GM12878 (cell line): ENCODE measurements around the gene NMD3. TPM values are rescaled to one million over a fixed set of nuclear protein-coding genes. Genes with fewer than 3 reads are reported as not detected.

ENCODE experiments used
- ATAC-seq: fragments of 200-7000 bp; cut with Tn5 transposase; 3 replicates; pipeline ENCODE4 v1.9.1; 2020; ENCODE audit warnings: mild to moderate bottlenecking, moderate library complexity
- BruUV-seq: library from RNA; stranded (reverse); fragments of 400-500 nt; replicated peaks from 2 replicates; lab custom pipeline; 2021; lab: Mats Ljungman, UMichigan
- CTCF ChIA-PET: fragments of 300-600 bp; sonication (Branson Sonifier 250); formaldehyde crosslinking; extraction: SDS; loops from one replicate; lab custom pipeline; 2021; ENCODE audit warnings: inconsistent platforms; lab: Yijun Ruan, JAX
- POLR2A ChIA-PET: fragments of 350-600 bp; formaldehyde crosslinking; extraction: SDS; loops from one replicate; lab custom pipeline; 2021; ENCODE audit warnings: inconsistent platforms; lab: Charles Lee
- RAD21 ChIA-PET: fragments of 300-600 bp; sonication (Branson Sonifier 250); formaldehyde crosslinking; loops from one replicate; lab custom pipeline; 2023; ENCODE audit warnings: antibody characterized with exemption; ENCODE audit not compliant: unreplicated experiment; lab: Charles Lee
- SMC1A ChIA-PET: fragments of 300-600 bp; sonication (Branson Sonifier 250); formaldehyde crosslinking; loops from one replicate; lab custom pipeline; 2023; ENCODE audit not compliant: unreplicated experiment, uncharacterized antibody; lab: Charles Lee
- DNase-seq: peaks from one replicate; pipeline ENCODE4 v3.0.0-alpha.2; 2011; ENCODE audit warnings: low read depth, low spot score
- FAIRE-seq: peaks from 3 replicates; lab custom pipeline; 2011; peaks lifted over from hg19 to GRCh38; lab: Jason Lieb, UNC
- H2AFZ ChIP-seq: 2 replicates; pipeline ENCODE4 v1.6.0; 2011; ENCODE audit warnings: low read depth, low read length, control low read depth; ENCODE audit not compliant: control insufficient read depth
- H3K27ac ChIP-seq: 2 replicates; pipeline ENCODE4 v1.5.1; 2011; ENCODE audit warnings: control low read depth; ENCODE audit not compliant: control insufficient read depth, insufficient read depth
- H3K27me3 ChIP-seq, 2 experiments: replicated peaks in 1 of 2; 2 replicates each; pipeline versions ENCODE4 v1.6.0 to v1.6.1; 2011; ENCODE audit warnings: low read length in 1 of 2; ENCODE audit not compliant: control insufficient read depth in 2 of 2, insufficient read depth in 2 of 2
- H3K36me3 ChIP-seq, 2 experiments: 2 replicates each; pipeline ENCODE4 v1.5.1; 2011; ENCODE audit warnings: low read length in 1 of 2; ENCODE audit not compliant: control insufficient read depth in 2 of 2, insufficient read depth in 2 of 2
- H3K4me1 ChIP-seq: 2 replicates; pipeline ENCODE4 v1.6.1; 2011; ENCODE audit warnings: mild to moderate bottlenecking, low read length, moderate library complexity, mixed read lengths; ENCODE audit not compliant: control insufficient read depth, insufficient read depth
- H3K4me2 ChIP-seq: 2 replicates; pipeline ENCODE4 v1.6.0; 2011; ENCODE audit warnings: control low read depth; ENCODE audit not compliant: control insufficient read depth, insufficient read depth
- H3K4me3 ChIP-seq: fragments of 200-600 bp; sonication (generic); 2 replicates; pipeline ENCODE4 v1.5.1; 2016
- H3K79me2 ChIP-seq: 2 replicates; pipeline ENCODE4 v1.6.0; 2011; ENCODE audit warnings: low read length; ENCODE audit not compliant: control insufficient read depth, insufficient read depth
- H3K9ac ChIP-seq: 2 replicates; pipeline ENCODE4 v1.8.0; 2011; ENCODE audit warnings: low read length, control low read depth, mixed read lengths; ENCODE audit not compliant: control insufficient read depth, insufficient read depth
- H3K9me3 ChIP-seq: replicated peaks from 3 replicates; pipeline ENCODE4 v1.5.1; 2011; ENCODE audit warnings: mild to moderate bottlenecking, low read length; ENCODE audit not compliant: control insufficient read depth, insufficient read depth
- H4K20me1 ChIP-seq: 2 replicates; pipeline ENCODE4 v1.6.0; 2011; ENCODE audit not compliant: control insufficient read depth, insufficient read depth
- ATF2 ChIP-seq: IDR thresholded peaks from 2 replicates; pipeline ENCODE4 v1.6.1; 2012; ENCODE audit warnings: low read length, inconsistent platforms
- ATF3 ChIP-seq: IDR thresholded peaks from 2 replicates; pipeline ENCODE4 v1.6.1; 2011; ENCODE audit warnings: low read depth, mild to moderate bottlenecking, low read length, moderate library complexity, borderline replicate concordance; ENCODE audit errors: extremely low read depth
- CBFB ChIP-seq: IDR thresholded peaks from 2 replicates; pipeline ENCODE4 v1.6.1; 2016; ENCODE audit warnings: antibody characterized with exemption, low read depth
- ETV6 ChIP-seq, 2 experiments: fragments of 450-650 bp in 1 of 2; IDR thresholded peaks in 1 of 2; conservative IDR thresholded peaks in 1 of 2; 2 replicates each; pipeline ENCODE4 v1.6.1; 2014; ENCODE audit warnings: antibody characterized with exemption in 1 of 2, borderline replicate concordance in 1 of 2, low read depth in 1 of 2, mild to moderate bottlenecking in 1 of 2, moderate library complexity in 1 of 2
- IRF4 ChIP-seq: IDR thresholded peaks from 2 replicates; pipeline ENCODE4 v1.6.1; 2011; ENCODE audit warnings: low read depth, low read length
- STAT1 ChIP-seq: fragments of 450-650 bp; conservative IDR thresholded peaks from 2 replicates; pipeline ENCODE4 v1.6.1; 2014; ENCODE audit warnings: antibody characterized with exemption, mild to moderate bottlenecking
- USF2 ChIP-seq: IDR thresholded peaks from 2 replicates; pipeline ENCODE4 v1.6.1; 2011; ENCODE audit warnings: low read depth, low read length, improper control_type of control experiment, borderline replicate concordance
- YY1 ChIP-seq: IDR thresholded peaks from 2 replicates; pipeline ENCODE4 v1.6.1; 2011; ENCODE audit warnings: low read depth, mild to moderate bottlenecking, low read length
- whole genome bisulfite sequencing: methylation state at CpG from one replicate; pipeline ENCODE4 v1.1.6; 2016; ENCODE audit warnings: low lambda C conversion rate; ENCODE audit not compliant: insufficient replicate concordance, insufficient coverage; ENCODE audit errors: missing lambda C conversion rate; 5-methylcytosine and 5-hydroxymethylcytosine counted together
- in situ Hi-C: fragments of 300-500 bp; cut with MboI; formaldehyde crosslinking; loops from 9 replicates; pipeline ENCODE4 v1.14.3; 2018; ENCODE audit warnings: mixed read lengths
- intact Hi-C: fragments of 100-400 bp; cut with micrococcal nuclease; formaldehyde crosslinking; loops from one replicate; pipeline ENCODE4 v1.14.2; 2022; ENCODE audit not compliant: unreplicated experiment
- polyA plus RNA-seq, 11 experiments: library from polyadenylated mRNA; depleted of rRNA in 4 of 11; unstranded in 6 of 11; stranded (reverse) in 5 of 11; fragments of >200 nt; fragmentation: Nextera tagmentation in 4 of 11; fragmentation: Illumina TruSeq in 1 of 11; extraction: Ambion mirVana in 4 of 11; extraction: Trizol in 1 of 11; gene quantifications; 1 replicate in 1 of 11; 2 replicates in 10 of 11; pipeline versions ENCODE4 v1.2.1 to v1.2.3, GENCODE V29; 2011 to 2016; ENCODE audit warnings: inconsistent platforms in 2 of 11, missing spikeins in 2 of 11, low read depth in 1 of 11
- total RNA-seq, 4 experiments: library from RNA; depleted of rRNA in 3 of 4; stranded (reverse); fragments of >200 nt in 3 of 4; fragmentation: Illumina TruSeq in 1 of 4; extraction: Trizol in 1 of 4; gene quantifications; 2 replicates each; pipeline versions ENCODE4 v1.2.1 to v1.2.3, GENCODE V29; 2013 to 2021

NMD3 gene
- total and polyA plus RNA-seq, 10 of the 15 experiments (the other 5 are each of a cell fraction or from before 2014, with no cell fraction given): 34.2 to 66.8 (median 55.7) TPM

DNA sequence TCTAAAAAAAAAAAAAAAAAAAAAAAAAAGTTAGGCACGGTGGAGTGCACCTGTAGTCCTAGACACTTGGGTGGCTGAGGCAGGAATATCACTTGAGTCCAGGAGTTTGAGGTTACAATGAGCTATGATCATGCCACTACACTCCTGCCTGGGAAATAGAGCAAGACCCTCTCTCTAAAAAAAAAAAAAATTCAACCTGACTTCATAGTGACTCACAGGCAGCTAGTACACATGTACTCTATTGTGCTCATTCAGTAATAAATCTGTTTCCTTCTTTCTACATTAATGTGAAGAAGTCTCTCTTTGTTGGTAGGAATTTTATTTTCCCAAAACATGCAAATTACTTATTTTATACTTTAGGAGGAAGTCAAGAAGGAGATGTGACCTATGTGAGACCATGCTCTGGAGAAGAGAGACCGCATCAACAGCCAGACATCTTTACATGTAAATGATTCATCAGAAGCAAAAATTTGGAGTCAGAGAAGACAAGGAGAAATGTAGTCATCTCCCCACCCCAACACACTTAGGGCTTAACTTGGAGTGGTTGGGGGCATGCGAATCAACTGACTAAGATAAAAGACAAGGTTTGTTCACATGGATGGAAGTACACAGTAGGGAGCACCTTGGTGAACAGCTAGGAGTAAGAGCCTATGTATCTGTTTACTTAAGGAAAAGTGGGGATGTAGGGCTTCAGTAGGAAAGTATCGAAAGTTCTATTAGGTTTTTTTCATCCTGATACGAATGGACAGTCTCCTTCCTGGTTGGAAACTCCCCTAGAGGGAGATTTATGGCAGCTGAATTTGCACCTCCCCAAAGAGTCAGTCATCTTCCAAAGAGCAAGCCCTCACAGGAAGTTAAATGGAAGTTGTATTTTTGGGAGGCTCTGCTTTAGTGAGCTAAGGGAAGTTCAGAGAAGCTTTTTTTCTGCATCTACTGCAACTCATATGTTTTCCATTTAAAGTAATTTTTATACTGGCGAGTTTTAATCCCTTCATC, 23.0 kb upstream of the NMD3 start:
- no peaks in the 10 kb centered on the region for H3K9me3 ChIP-seq
- H3K79me2 ChIP-seq: no peaks in the 10 kb centered on the region
- no peaks in the 10 kb centered on the region for H4K20me1 ChIP-seq
- TF ChIP-seq IRF4 (no peak), CBFB (no peak), ATF2 (no peak), USF2 (no peak), ETV6 (conservative IDR thresholded peaks at IDR 0.05 in 1 of 2, IDR thresholded peaks at IDR 0.05 in 1 of 2; ENCODE audit: borderline replicate concordance in 1 of 2, low read depth in 1 of 2) (no peak), YY1 (no peak), STAT1 (no peak), ATF3 (no peak)
- H2AFZ ChIP-seq: no peak overlapping the region
- FAIRE-seq: no peak
- ChIA-PET SMC1A (no interaction called here), POLR2A (no interaction called here), CTCF (interaction anchor here (1.0 kb wide), 1 partner anchor 10 kb away, joined by 3 read pairs; no protein-coding TSS in a partner anchor), RAD21 (no interaction called here)
- H3K4me2 ChIP-seq: no peak overlapping the region
- H3K4me3 ChIP-seq: no peak overlapping the region
- intact Hi-C loops: no loop called here
- H3K27ac ChIP-seq: no peak overlapping the region
- BruUV-seq: no TSS peak
- H3K9ac ChIP-seq: no peak overlapping the region
- DNase-seq: no peak
- in situ Hi-C loops: no loop called here
- WGBS: 55% methylated on average over 5 of the region's 6 CpGs
- H3K27me3 ChIP-seq: no peaks in the 10 kb centered on the region
- ATAC-seq: no peak
- H3K4me1 ChIP-seq: no peaks in the 10 kb centered on the region
- H3K36me3 ChIP-seq: no peaks in the 10 kb centered on the region
